ENCODE results near the gene LRRC25. TPM values are rescaled to one million over a fixed set of nuclear protein-coding genes. Genes with fewer than 3 reads are reported as not detected.
"Not testable (repeated sequence)": the region's sequence is repeated elsewhere in the genome, so short reads cannot be mapped to it uniquely, and the experiment has no call there.

LRRC25 gene
- total RNA-seq, 1 donor from 2014 or later: not detected

DNA sequence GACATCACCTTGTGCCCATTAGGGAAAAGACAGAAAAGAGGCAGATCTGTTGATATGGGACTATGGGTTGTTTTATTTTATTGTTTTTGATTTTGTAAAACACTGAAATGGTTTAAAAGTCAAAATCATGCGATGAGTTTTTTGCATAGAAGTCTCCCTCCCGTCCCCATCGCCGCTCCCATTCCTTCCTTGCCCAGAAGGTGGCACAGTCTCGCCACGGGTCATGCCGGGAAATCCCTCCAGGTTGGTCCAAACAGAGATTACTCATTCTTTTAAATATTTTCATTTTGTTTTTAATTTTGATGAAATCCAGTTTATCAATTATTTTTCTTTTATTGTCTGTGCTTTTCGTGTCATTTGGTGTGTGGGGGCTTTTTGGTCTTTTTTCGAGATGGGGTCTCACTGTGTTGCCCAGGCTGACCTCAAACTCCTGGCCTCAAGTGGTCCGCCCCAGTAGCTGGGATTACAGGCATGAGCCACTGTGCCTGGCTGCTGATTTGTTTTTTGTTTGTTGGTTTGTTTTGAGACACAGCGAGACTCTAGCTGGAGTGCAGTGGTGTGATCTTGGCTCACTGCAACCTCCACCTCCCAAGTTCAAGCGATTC lies 47.8 kb downstream of the LRRC25 start:
- Mint-ChIP-seq H3K4me3 (ENCODE audit: unreplicated experiment) (no peak overlapping the region), H3K9me3 (ENCODE audit: unreplicated experiment) (no peaks in the 10 kb centered on the region), H3K4me1 (ENCODE audit: unreplicated experiment) (peaks cover 5% of the 10 kb centered on the region), H3K27me3 (ENCODE audit: unreplicated experiment) (peaks cover 8% of the 10 kb centered on the region), H3K27ac (ENCODE audit: unreplicated experiment) (no peak overlapping the region), H3K36me3 (ENCODE audit: low read depth, unreplicated experiment) (peaks cover 9% of the 10 kb centered on the region)
- peak; percentile 61 for DNase-seq (ENCODE audit: low spot score)
- TF ChIP-seq, protein P1, sequence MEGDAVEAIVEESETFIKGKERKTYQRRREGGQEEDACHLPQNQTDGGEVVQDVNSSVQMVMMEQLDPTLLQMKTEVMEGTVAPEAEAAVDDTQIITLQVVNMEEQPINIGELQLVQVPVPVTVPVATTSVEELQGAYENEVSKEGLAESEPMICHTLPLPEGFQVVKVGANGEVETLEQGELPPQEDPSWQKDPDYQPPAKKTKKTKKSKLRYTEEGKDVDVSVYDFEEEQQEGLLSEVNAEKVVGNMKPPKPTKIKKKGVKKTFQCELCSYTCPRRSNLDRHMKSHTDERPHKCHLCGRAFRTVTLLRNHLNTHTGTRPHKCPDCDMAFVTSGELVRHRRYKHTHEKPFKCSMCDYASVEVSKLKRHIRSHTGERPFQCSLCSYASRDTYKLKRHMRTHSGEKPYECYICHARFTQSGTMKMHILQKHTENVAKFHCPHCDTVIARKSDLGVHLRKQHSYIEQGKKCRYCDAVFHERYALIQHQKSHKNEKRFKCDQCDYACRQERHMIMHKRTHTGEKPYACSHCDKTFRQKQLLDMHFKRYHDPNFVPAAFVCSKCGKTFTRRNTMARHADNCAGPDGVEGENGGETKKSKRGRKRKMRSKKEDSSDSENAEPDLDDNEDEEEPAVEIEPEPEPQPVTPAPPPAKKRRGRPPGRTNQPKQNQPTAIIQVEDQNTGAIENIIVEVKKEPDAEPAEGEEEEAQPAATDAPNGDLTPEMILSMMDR (IDR thresholded peaks at IDR 0.05; ENCODE audit: unreplicated experiment): peak; percentile 54

DNA sequence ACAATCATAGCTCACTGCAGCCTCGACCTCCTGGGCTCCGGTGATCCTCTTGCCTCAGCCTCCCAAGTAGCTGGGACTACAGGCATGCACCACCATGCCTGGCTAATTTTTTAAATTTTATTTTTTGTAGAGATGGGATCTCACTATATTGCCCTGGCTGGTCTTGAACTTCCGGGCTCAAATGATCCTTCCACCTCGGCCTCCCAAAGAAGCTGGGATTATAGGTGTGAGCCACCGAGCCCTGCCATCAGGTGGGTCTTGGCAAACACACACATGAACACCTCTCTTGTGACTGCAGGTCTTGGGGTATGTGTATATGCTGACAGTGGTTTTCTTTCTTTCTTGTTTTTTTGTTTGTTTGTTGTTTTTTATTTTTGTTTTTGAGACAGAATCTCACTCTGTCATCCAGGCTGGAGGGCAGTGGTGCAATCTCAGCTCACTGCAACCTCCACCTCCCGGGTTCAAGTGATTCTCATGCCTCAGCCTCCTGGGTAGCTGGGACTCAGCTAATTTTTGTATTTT lies 48.5 kb downstream of the LRRC25 start:
- DNase-seq (ENCODE audit: low spot score); H3K27me3 Mint-ChIP-seq (ENCODE audit: unreplicated experiment); H3K4me1 Mint-ChIP-seq (ENCODE audit: unreplicated experiment); H3K27ac Mint-ChIP-seq (ENCODE audit: unreplicated experiment); H3K4me3 Mint-ChIP-seq (ENCODE audit: unreplicated experiment); H3K9me3 Mint-ChIP-seq (ENCODE audit: unreplicated experiment): not testable (repeated sequence)
- H3K36me3 Mint-ChIP-seq (ENCODE audit: low read depth, unreplicated experiment): peaks cover 14% of the 10 kb centered on the region

DNA sequence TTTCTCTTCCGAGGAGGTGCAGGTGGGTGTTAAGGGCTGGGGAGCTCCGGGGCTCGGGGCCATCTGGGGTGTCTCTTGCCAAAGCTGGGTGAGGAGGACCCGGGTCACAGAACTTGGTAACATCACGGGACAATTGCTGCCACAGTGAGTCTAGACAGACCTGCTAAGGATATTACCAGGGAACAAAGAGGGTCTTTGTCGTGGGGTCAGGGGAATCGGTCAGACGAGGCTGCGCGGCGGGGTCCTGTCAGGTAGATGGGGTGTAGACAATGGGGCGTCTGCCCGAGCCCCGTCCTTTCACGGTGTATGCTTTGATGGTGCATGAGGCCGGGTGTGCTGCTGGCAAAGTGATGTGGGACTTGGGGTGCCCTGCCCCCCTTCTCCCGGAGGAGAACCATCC lies 49.3 kb downstream of the LRRC25 start:
- peaks cover 5% of the 10 kb centered on the region for H3K4me1 Mint-ChIP-seq (ENCODE audit: unreplicated experiment)
- H3K9me3 Mint-ChIP-seq (ENCODE audit: unreplicated experiment): no peaks in the 10 kb centered on the region
- peaks cover 3% of the 10 kb centered on the region for H3K27me3 Mint-ChIP-seq (ENCODE audit: unreplicated experiment)
- H3K4me3 Mint-ChIP-seq (ENCODE audit: unreplicated experiment): no peak overlapping the region
- H3K36me3 Mint-ChIP-seq (ENCODE audit: low read depth, unreplicated experiment): peaks cover 12% of the 10 kb centered on the region
- H3K27ac Mint-ChIP-seq (ENCODE audit: unreplicated experiment): no peak overlapping the region
- DNase-seq (ENCODE audit: low spot score): no peak
- TF ChIP-seq, protein P1 (IDR thresholded peaks at IDR 0.05; ENCODE audit: unreplicated experiment): no peak

DNA sequence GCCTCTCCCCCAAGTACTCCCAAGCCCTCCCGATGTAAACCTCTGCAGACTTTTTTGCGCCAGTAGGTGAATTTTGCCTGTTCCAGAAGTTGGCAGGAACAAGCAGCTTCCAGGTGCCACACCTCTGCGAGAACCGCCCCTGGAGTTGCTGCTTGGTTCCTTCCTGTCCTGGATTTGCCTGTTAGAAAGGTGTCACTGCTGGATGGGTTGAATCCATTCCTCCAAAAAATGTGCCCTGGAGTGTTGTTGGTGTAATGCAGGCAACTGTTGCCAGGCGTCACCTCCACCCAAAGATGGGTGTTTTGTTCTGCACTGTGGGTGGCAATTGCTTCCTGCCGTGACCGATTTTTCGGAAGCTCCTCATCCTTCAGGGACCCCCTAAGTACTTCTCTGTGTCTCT lies 51.3 kb downstream of the LRRC25 start:
- H3K4me3 Mint-ChIP-seq (ENCODE audit: unreplicated experiment): no peak overlapping the region
- peaks cover 12% of the 10 kb centered on the region for H3K36me3 Mint-ChIP-seq (ENCODE audit: low read depth, unreplicated experiment)
- peaks cover 11% of the 10 kb centered on the region for H3K4me1 Mint-ChIP-seq (ENCODE audit: unreplicated experiment)

DNA sequence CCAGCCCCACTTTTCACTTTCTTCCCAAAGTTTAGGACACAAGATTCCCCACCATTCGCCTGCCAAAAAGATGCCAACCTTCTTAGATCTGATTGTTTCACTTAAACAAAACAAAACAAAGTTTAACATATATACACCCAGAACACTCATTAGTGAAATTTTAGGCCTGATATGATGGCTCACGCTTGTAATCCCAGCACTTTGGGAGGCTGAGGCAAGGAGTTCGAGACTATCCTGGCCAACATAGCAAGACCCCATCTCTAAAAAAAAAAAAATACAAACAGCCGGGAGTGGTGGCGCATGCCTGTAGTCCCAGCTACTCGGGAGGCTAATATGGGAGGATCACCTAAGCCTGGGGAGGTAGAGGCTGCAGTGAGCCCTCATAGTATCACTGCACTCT lies 52.1 kb downstream of the LRRC25 start:
- Mint-ChIP-seq H3K36me3 (ENCODE audit: low read depth, unreplicated experiment) (peaks cover 10% of the 10 kb centered on the region), H3K27ac (ENCODE audit: unreplicated experiment) (peak overlapping the region; percentile 31), H3K9me3 (ENCODE audit: unreplicated experiment) (no peaks in the 10 kb centered on the region), H3K27me3 (ENCODE audit: unreplicated experiment) (peaks cover 4% of the 10 kb centered on the region), H3K4me1 (ENCODE audit: unreplicated experiment) (peaks cover 11% of the 10 kb centered on the region), H3K4me3 (ENCODE audit: unreplicated experiment) (no peak overlapping the region)
- TF ChIP-seq, protein P1 (IDR thresholded peaks at IDR 0.05; ENCODE audit: unreplicated experiment): no peak
- no peak for DNase-seq (ENCODE audit: low spot score)

More for the DNA sequence above, 51.3 kb downstream of the LRRC25 start:
- H3K27me3 Mint-ChIP-seq (ENCODE audit: unreplicated experiment): peaks cover 4% of the 10 kb centered on the region
- TF ChIP-seq, protein P1 (IDR thresholded peaks at IDR 0.05; ENCODE audit: unreplicated experiment): no peak
- H3K27ac Mint-ChIP-seq (ENCODE audit: unreplicated experiment): no peak overlapping the region
- no peaks in the 10 kb centered on the region for H3K9me3 Mint-ChIP-seq (ENCODE audit: unreplicated experiment)
- no peak for DNase-seq (ENCODE audit: low spot score)
